HCT116 (cell line): ENCODE measurements around the gene KCNH3. TPM values are rescaled to one million over a fixed set of nuclear protein-coding genes. Genes with fewer than 3 reads are reported as not detected.

Experiments
- ATAC-seq: fragments of 200-7000 bp; cut with Tn5 transposase; 2 replicates; pipeline ENCODE4 v1.9.1; 2020; ENCODE audit warnings: mild to moderate bottlenecking, moderate library complexity
- BruUV-seq: library from RNA; stranded (reverse); fragments of 400-500 nt; replicated peaks from 2 replicates; lab custom pipeline; 2021; lab: Mats Ljungman, UMichigan
- CTCF ChIA-PET: fragments of 300-600 bp; sonication (Branson Sonifier 250); formaldehyde crosslinking; loops from one replicate; lab custom pipeline; 2021; ENCODE audit warnings: antibody characterized with exemption; lab: Charles Lee
- POLR2A ChIA-PET: fragments of 300-600, 350-600 bp; sonication (Branson Sonifier 250); formaldehyde crosslinking; loops from one replicate; lab custom pipeline; 2021; ENCODE audit warnings: antibody characterized with exemption; lab: Charles Lee
- RAD21 ChIA-PET, 2 experiments: fragments of 300-600 bp; sonication (Branson Sonifier 250); formaldehyde crosslinking; loops; one replicate each; lab custom pipeline; 2023; ENCODE audit warnings: low total read pairs in 2 of 2; ENCODE audit not compliant: uncharacterized antibody in 2 of 2, unreplicated experiment in 2 of 2, low non-redundant PET in 1 of 2; lab: Charles Lee
- DNase-seq: peaks from one replicate; pipeline ENCODE4 v3.0.0-alpha.2; 2010; ENCODE audit warnings: low read depth, low spot score
- H2AFZ ChIP-seq: fragments of 200-600 bp; shearing (Covaris generic), sonication (generic); 2 replicates; pipeline ENCODE4 v1.6.1; 2017; ENCODE audit warnings: low read depth, mixed run types, mixed read lengths, antibody characterized with exemption, low read length; ENCODE audit not compliant: poor library complexity, severe bottlenecking
- H3K27ac ChIP-seq: 2 replicates; pipeline ENCODE4 v1.5.1; 2012; ENCODE audit warnings: low read depth, low read length
- H3K27me3 ChIP-seq: fragments of 200-600 bp; sonication (generic); 2 replicates; pipeline ENCODE4 v1.6.1; 2016; ENCODE audit warnings: mixed run types, low read length, mixed read lengths; ENCODE audit not compliant: insufficient read depth
- H3K36me3 ChIP-seq, 2 experiments: fragments of 200-500 bp in 1 of 2; fragments of 200-600 bp in 1 of 2; sonication (Bioruptor generic) in 1 of 2; sonication (generic) in 1 of 2; 2 replicates each; pipeline versions ENCODE4 v1.5.1 to v1.6.1; 2014 to 2016; ENCODE audit warnings: low read length in 2 of 2, inconsistent platforms in 1 of 2, mixed read lengths in 1 of 2, mixed run types in 1 of 2; ENCODE audit not compliant: insufficient read depth in 2 of 2, control insufficient read depth in 1 of 2
- H3K4me1 ChIP-seq, 2 experiments: fragments of 200-600 bp in 1 of 2; sonication (generic) in 1 of 2; 2 replicates each; pipeline versions ENCODE4 v1.5.1 to v1.6.1; 2012 to 2017; ENCODE audit warnings: low read length in 2 of 2, inconsistent platforms in 1 of 2, mild to moderate bottlenecking in 1 of 2, mixed read lengths in 1 of 2, mixed run types in 1 of 2, moderate library complexity in 1 of 2; ENCODE audit not compliant: insufficient read depth in 2 of 2, control insufficient read depth in 1 of 2
- H3K4me2 ChIP-seq: fragments of 200-600 bp; sonication (generic); 2 replicates; pipeline ENCODE4 v1.6.1; 2017; ENCODE audit warnings: mixed run types, low read length, mixed read lengths
- H3K4me3 ChIP-seq, 2 experiments: fragments of 200-600 bp in 1 of 2; sonication (generic) in 1 of 2; replicated peaks in 1 of 2; 2 replicates each; pipeline ENCODE4 v1.5.1; 2011 to 2016; ENCODE audit warnings: low read length in 2 of 2, control low read depth in 1 of 2, low read depth in 1 of 2, mild to moderate bottlenecking in 1 of 2, mixed read lengths in 1 of 2, mixed run types in 1 of 2
- H3K79me2 ChIP-seq: fragments of 200-600 bp; sonication (generic); 2 replicates; pipeline ENCODE4 v1.6.1; 2017; ENCODE audit warnings: mild to moderate bottlenecking, mixed run types, low read length, moderate library complexity, mixed read lengths; ENCODE audit not compliant: insufficient read depth
- H3K9ac ChIP-seq: fragments of 200-600 bp; sonication (generic); 2 replicates; pipeline ENCODE4 v1.6.1; 2016; ENCODE audit warnings: low read length, mixed read lengths
- H3K9me2 ChIP-seq: fragments of 200-600 bp; sonication (generic), shearing (Covaris generic); 2 replicates; pipeline ENCODE4 v1.6.1; 2017; ENCODE audit warnings: mixed run types, mild to moderate bottlenecking, moderate library complexity; ENCODE audit not compliant: insufficient read depth
- H3K9me3 ChIP-seq, 2 experiments: fragments of 200-500 bp in 1 of 2; fragments of 200-600 bp in 1 of 2; sonication (Bioruptor generic) in 1 of 2; sonication (generic) in 1 of 2; 2 replicates each; pipeline ENCODE4 v1.6.1; 2014 to 2017; ENCODE audit warnings: low read length in 2 of 2, mixed read lengths in 2 of 2, inconsistent platforms in 1 of 2, low read depth in 1 of 2, mild to moderate bottlenecking in 1 of 2, mixed run types in 1 of 2, moderate library complexity in 1 of 2; ENCODE audit not compliant: control insufficient read depth in 1 of 2, insufficient read depth in 1 of 2
- H4K20me1 ChIP-seq: fragments of 200-600 bp; sonication (generic), shearing (Covaris generic); 2 replicates; pipeline ENCODE4 v1.6.1; 2017; ENCODE audit warnings: mixed run types, mild to moderate bottlenecking, moderate library complexity; ENCODE audit not compliant: insufficient read depth
- CBX3 ChIP-seq: IDR thresholded peaks from 2 replicates; pipeline ENCODE4 v1.6.1; 2012; ENCODE audit warnings: low read depth
- CEBPB ChIP-seq: IDR thresholded peaks from 2 replicates; pipeline ENCODE4 v1.6.1; 2012; ENCODE audit warnings: low read depth
- EGR1 ChIP-seq: IDR thresholded peaks from 2 replicates; pipeline ENCODE4 v1.6.1; 2012; ENCODE audit warnings: low read depth
- ELF1 ChIP-seq: IDR thresholded peaks from 2 replicates; pipeline ENCODE4 v1.6.1; 2012; ENCODE audit warnings: low read depth, borderline replicate concordance
- EZH2 ChIP-seq: fragments of 200-600 bp; sonication (generic); IDR thresholded peaks from 2 replicates; pipeline ENCODE4 v1.6.1; 2017; ENCODE audit warnings: antibody characterized with exemption, mixed run types
- EZH2phosphoT487 ChIP-seq: fragments of 200-600 bp; IDR thresholded peaks from 2 replicates; pipeline ENCODE4 v1.6.1; 2018; ENCODE audit warnings: antibody characterized with exemption, borderline replicate concordance
- FOSL1 ChIP-seq: IDR thresholded peaks from 2 replicates; pipeline ENCODE4 v1.6.1; 2012; ENCODE audit warnings: low read depth
- JUND ChIP-seq: IDR thresholded peaks from 2 replicates; pipeline ENCODE4 v1.6.1; 2012
- POLR2A ChIP-seq: IDR thresholded peaks from 2 replicates; pipeline ENCODE4 v1.7.0; 2011; ENCODE audit warnings: borderline replicate concordance; ENCODE audit not compliant: insufficient read depth, insufficient read length; ENCODE audit errors: extremely low read depth
- POLR2AphosphoS5 ChIP-seq: IDR thresholded peaks from 2 replicates; pipeline ENCODE4 v1.6.1; 2011; ENCODE audit warnings: mild to moderate bottlenecking, low read depth, low read length, moderate library complexity
- RAD21 ChIP-seq: IDR thresholded peaks from 2 replicates; pipeline ENCODE4 v1.6.1; 2012; ENCODE audit warnings: low read depth, mild to moderate bottlenecking
- SIN3A ChIP-seq: IDR thresholded peaks from 2 replicates; pipeline ENCODE4 v1.6.1; 2012; ENCODE audit warnings: low read depth
- SP1 ChIP-seq: IDR thresholded peaks from 2 replicates; pipeline ENCODE4 v1.6.1; 2012; ENCODE audit warnings: low read depth
- SRF ChIP-seq: IDR thresholded peaks from 2 replicates; pipeline ENCODE4 v1.6.1; 2012; ENCODE audit warnings: low read depth
- TCF7L2 ChIP-seq: IDR thresholded peaks from 2 replicates; pipeline ENCODE4 v1.7.0; 2011; ENCODE audit warnings: borderline replicate concordance, inconsistent platforms; ENCODE audit not compliant: insufficient read depth, insufficient read length; ENCODE audit errors: extremely low read depth
- YY1 ChIP-seq: IDR thresholded peaks from 2 replicates; pipeline ENCODE4 v1.6.1; 2011; ENCODE audit warnings: low read length, low read depth, moderate library complexity, mild to moderate bottlenecking; ENCODE audit not compliant: insufficient replicate concordance; ENCODE audit errors: extremely low read depth
- ZFX ChIP-seq: fragments of 450-650 bp; IDR thresholded peaks from 2 replicates; pipeline ENCODE4 v1.6.1; 2017
- ZNF274 ChIP-seq: fragments of 200-500 bp; sonication (Bioruptor generic); IDR thresholded peaks from 2 replicates; pipeline ENCODE4 v1.6.1; 2014; ENCODE audit warnings: mild to moderate bottlenecking, low read depth, low read length, inconsistent platforms
- intact Hi-C: fragments of 100-400 bp; cut with micrococcal nuclease; formaldehyde crosslinking; loops from 2 replicates; pipeline ENCODE4 v1.10.0; 2022
- total RNA-seq: library from RNA; stranded (reverse); gene quantifications from one replicate; pipeline ENCODE4 v1.2.1, GENCODE V29; 2021; ENCODE audit not compliant: unreplicated experiment
- TF ChIP-seq, protein P1 (sequence below): IDR thresholded peaks from 2 replicates; pipeline ENCODE4 v1.6.1; 2012
- TF ChIP-seq, protein P2 (sequence below): IDR thresholded peaks from 2 replicates; pipeline ENCODE4 v1.6.1; 2012; ENCODE audit warnings: low read depth

The KCNH3 gene
- total RNA-seq, 1 experiment from 2014 or later = 35.3 TPM

DNA sequence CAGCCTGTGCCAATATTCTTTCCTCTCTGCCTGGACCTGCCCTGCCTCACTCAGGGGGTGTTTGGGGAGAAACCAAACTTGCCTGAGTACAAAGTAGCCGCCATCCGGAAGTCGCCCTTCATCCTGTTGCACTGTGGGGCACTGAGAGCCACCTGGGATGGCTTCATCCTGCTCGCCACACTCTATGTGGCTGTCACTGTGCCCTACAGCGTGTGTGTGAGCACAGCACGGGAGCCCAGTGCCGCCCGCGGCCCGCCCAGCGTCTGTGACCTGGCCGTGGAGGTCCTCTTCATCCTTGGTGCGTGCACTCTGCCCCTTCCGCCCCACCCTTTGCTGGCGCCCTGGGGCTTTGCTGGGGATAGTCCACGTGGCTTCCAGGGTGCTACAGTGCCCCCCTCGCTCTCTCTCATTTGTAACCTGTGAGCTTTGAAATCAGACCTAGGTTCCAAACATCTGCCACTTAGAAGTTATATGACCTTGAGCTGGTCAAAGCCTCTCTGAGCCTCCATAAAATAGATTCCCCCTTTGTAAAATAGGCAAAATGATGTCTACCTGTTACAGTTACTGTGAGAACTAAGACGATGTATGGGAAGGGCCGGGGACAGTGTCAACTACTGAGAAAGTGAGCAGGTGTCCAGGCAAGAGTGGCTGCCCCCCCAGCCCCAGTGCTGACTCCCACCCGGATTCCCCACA, 4.5 kb downstream of the KCNH3 start:
- Histone ChIP-seq H4K20me1 (no peaks in the 10 kb centered on the region), H3K9me3 (no peaks in the 10 kb centered on the region), H3K9ac (no peak overlapping the region), H3K27ac (no peak overlapping the region), H3K9me2 (no peaks in the 10 kb centered on the region), H3K4me2 (no peak overlapping the region), H3K27me3 (no peaks in the 10 kb centered on the region), H3K36me3 (peaks cover 0 to 7% of the 10 kb centered on the region in 2 experiments; a peak in 2 of 4 replicates), H3K4me3 (no peak overlapping the region), H2AFZ (no peak overlapping the region), H3K4me1 (peaks cover 9 to 21% of the 10 kb centered on the region in 2 experiments), H3K79me2 (peaks cover 16% of the 10 kb centered on the region)
- ATAC-seq = no peak
- POLR2A ChIA-PET = no interaction called here
- intact Hi-C loops = no loop called here
- BruUV-seq = no TSS peak
- DNase-seq = no peak
- CTCF ChIA-PET = no interaction called here
- TF ChIP-seq SIN3A = no peak
- TF ChIP-seq ZNF274 = no peak
- no peak for TF ChIP-seq JUND
- no peak for TF ChIP-seq ZFX
- no peak for TF ChIP-seq CBX3
- TF ChIP-seq RAD21 = no peak
- no peak for TF ChIP-seq YY1
- TF ChIP-seq SP1 = no peak
- no peak for TF ChIP-seq EGR1
- TF ChIP-seq, protein P1, sequence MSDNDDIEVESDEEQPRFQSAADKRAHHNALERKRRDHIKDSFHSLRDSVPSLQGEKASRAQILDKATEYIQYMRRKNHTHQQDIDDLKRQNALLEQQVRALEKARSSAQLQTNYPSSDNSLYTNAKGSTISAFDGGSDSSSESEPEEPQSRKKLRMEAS = no peak
- no peak for TF ChIP-seq TCF7L2
- no peak for TF ChIP-seq EZH2phosphoT487
- no peak for TF ChIP-seq ELF1
- TF ChIP-seq, protein P2, sequence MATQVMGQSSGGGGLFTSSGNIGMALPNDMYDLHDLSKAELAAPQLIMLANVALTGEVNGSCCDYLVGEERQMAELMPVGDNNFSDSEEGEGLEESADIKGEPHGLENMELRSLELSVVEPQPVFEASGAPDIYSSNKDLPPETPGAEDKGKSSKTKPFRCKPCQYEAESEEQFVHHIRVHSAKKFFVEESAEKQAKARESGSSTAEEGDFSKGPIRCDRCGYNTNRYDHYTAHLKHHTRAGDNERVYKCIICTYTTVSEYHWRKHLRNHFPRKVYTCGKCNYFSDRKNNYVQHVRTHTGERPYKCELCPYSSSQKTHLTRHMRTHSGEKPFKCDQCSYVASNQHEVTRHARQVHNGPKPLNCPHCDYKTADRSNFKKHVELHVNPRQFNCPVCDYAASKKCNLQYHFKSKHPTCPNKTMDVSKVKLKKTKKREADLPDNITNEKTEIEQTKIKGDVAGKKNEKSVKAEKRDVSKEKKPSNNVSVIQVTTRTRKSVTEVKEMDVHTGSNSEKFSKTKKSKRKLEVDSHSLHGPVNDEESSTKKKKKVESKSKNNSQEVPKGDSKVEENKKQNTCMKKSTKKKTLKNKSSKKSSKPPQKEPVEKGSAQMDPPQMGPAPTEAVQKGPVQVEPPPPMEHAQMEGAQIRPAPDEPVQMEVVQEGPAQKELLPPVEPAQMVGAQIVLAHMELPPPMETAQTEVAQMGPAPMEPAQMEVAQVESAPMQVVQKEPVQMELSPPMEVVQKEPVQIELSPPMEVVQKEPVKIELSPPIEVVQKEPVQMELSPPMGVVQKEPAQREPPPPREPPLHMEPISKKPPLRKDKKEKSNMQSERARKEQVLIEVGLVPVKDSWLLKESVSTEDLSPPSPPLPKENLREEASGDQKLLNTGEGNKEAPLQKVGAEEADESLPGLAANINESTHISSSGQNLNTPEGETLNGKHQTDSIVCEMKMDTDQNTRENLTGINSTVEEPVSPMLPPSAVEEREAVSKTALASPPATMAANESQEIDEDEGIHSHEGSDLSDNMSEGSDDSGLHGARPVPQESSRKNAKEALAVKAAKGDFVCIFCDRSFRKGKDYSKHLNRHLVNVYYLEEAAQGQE = no peak
- TF ChIP-seq FOSL1 = no peak
- no peak for TF ChIP-seq POLR2AphosphoS5
- no peak for TF ChIP-seq POLR2A
- TF ChIP-seq CEBPB = no peak
- TF ChIP-seq SRF = no peak
- TF ChIP-seq EZH2 = no peak
- RAD21 ChIA-PET = no interaction called here
